NCI-H526 treated with DMSO at 0.1 percent for 48 hours (cell line): ENCODE results near the gene NOVA1.

Source experiments
- DNase-seq: peaks from one replicate; lab custom pipeline; 2025; lab: John Stamatoyannopoulos, UW

NOVA1 gene

DNA sequence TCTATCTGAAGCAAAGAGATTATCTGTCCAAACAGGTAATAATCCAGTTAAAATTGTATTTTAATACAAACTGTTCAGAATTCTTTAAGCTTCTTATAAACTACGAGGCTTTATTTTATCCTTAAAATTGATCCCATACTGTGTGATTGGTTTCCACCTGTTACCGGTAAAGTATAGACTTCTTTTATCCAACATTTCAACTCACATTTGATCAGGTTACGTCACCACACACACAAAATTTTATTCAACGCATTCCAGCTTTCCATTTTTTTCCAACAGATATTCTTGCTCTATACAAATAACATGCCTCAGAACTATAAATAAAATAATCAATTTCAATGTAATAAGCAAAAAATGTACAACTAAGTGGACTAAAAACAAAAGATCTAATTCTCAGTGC, 4.5 kb downstream of the NOVA1 start:
- no peak for DNase-seq

DNA sequence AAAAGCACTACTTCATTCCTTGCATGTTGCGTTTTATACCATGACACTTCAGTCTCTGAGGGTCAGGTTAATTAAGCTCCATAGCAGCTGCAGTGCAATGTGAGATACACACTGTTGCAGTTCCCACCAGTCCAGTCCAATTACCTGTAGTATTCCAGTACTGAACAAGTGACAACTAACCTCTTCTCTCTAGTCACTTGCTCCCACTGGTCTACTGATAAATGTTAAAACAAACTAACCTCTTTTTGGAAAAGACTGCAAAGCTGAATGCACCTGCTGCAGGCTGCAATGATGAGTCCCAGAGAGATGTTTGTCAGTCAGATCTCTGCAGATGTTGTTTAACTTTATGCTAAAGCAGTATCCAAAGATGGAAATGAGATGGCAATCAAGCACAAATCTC, 7.9 kb downstream of the NOVA1 start:
- no peak for DNase-seq

DNA sequence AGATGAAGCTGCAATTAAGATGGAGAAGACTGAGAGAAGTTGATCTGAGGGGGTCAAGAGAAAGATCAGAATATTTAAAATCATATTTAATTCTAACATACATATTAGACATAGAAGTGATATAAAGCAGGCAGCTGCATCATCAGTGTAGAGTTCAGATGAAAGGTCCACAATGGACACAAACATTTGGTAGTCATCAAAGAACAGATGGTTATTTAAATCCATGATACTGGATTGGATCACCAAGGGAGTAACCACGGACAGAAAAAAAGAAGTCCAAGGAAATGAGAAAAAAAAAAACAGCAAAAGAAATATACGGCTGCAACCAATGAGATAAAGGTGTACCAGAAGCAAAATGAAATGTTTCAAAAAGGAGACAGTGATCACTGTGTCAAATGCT, 20.1 kb downstream of the NOVA1 start:
- DNase-seq = no peak

DNA sequence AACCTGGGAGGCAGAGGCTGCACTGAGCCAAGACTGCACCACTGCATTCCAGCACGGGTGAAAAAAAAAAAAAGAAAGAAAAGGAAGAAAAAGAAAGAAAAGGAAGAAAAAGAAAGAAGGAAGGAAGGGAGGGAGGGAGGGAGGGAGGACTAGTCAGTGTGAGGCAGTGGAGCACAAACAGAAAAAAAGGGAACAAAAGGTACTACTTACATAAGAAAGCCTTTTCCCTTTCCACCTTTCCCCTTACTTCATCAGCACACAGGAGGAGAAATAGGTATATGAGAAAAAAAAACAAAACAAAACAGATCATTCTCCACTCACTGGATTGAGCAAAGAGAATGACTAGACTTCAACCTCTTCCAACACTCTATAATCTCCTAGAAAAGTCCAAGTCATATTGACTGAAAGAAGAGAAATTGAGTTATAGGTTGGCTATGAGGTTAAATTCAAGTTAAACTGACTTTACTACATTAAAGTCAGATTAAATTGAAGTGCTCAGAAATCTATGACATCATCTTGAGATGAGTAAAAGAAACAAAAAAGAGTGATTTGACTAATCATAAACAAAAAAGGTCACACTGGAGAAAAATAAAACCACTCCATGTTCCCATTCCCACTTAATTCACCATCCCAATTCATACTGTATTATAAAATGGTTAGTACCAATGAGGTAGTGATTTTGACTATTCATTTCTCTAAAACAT, 43.6 kb downstream of the NOVA1 start:
- DNase-seq = no peak

DNA sequence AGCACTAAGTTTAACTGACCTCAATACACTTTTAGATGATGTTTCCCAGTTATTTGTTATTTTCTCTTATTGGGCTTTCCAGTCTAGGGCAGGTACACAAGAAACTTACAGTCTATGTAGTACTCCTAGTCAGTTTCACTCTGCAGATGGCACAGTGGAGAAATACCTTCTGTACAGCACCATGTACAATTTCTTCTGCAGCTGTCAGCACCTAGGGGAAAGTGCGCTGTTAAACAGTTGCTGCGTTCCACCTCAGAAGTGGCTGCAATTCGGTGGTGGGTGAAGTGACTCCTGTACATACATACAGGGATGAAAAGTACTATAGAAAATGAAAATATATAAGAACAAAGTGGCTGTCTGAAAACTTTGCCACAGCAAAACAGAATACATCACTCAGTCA, 48.3 kb downstream of the NOVA1 start:
- DNase-seq = no peak

DNA sequence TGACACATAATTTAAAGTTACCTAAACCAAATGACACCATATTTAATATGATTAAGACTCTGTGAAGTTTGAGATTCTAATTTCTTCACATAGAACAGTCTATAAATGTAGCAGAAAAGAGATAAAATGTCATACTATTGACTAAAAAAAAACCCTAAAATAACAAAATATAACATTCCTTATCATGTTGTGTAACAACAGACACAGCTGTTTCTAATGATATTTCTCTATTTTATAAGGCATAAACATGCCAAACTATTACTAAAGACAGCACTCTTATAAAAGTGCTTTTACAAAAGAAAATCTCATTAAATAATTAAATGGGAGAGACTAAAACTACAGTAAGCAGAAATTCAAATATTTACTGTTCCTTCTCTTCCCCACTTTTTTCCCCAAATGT, 49.4 kb downstream of the NOVA1 start:
- DNase-seq = no peak

DNA sequence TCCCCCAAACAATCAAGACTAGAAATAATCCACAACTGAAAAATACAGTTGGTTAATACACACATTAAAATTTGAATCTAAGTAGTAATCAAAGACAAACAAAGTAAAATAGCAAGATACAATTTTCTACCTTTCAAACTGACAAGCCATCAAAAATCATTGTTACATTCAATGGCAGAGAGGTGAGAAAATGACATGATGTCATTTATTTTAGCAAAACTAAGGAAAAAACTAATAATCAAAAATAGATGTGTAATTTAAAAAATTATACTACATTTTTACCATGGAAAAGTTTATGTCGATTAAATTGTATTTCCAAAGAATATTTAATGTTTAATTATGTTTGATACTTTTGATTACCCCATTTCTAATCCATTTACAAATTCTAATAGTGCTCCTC, 59.7 kb downstream of the NOVA1 start:
- no peak for DNase-seq

- no peak for DNase-seq
Measured at GRCh38 chr14:26531894-26532293, 65.9 kb downstream of the NOVA1 start.

DNA sequence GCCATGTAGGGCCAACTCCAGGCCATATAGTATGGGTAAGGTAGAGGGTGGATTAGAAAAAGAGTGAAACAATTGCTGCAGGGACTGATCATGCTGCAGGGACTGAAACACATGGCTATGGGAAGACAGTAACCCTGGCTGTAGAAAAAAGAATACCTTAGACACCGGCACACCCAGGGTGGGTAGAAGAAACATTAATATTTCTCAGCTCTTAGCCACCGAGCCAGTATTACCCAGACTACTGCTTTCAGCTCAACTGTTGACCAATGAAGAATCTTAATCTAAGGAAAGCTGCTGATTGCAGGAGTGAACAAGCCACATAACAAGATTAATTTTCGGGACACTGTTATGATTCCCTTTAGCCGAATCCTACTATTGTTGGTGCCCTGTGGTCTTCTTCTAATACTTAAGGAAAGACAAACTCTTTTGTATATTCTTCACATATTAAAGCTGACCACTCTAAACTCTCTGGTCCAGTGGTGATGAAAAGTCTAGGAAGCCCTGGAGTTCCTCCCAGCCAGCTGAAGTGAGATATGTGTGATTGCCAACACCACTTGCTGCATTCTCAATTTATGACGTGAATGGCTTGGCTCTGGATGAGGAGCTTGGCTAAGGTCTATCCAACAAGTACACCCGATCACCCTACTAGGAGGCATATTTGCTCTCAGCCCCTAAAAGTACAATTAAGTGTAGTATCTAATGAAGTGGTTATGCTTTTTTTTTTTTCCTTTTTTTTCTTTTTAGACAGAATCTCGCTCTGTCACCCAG, 69.2 kb downstream of the NOVA1 start:
- no peak for DNase-seq

DNA sequence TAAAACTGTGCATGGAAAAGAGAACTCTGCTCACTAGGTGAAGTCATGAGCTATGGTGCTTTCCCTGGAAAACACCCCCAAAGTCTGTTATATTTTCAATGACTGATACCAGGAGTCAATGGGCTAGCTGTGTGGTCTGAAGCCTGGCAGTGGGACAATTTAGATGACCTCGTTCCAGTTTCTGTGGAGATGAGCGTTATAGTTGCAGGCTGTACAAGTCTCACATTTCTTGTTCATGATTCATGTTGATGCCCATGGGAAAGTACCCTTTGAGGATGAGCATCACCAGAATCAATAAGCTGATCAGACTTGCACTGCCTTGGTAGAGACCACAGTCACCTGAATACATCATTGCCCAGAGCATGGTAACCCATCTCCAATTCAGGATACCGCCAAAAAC, 70.7 kb downstream of the NOVA1 start:
- no peak for DNase-seq

DNA sequence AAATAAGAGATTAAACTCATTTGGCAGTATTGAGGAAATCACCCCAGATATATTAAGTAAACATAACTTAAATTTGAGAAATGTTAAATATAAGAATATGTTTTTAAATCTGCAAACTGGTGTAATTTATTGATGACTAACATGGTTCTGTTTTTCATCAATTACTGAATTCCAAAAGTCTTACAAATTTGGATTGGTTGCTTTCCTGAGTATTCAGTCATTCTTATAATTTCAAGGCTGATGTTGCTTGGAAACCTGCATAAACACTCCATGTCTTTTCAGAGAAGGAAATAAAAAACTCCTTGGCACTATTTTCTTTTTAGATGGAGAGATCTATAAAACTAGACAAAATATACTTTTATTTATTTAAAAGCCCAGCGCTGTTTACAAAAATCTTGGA, 71.7 kb downstream of the NOVA1 start:
- DNase-seq = no peak

GRCh38 chr14:26525085-26525484, 72.7 kb downstream of the NOVA1 start:
- no peak for DNase-seq

DNA sequence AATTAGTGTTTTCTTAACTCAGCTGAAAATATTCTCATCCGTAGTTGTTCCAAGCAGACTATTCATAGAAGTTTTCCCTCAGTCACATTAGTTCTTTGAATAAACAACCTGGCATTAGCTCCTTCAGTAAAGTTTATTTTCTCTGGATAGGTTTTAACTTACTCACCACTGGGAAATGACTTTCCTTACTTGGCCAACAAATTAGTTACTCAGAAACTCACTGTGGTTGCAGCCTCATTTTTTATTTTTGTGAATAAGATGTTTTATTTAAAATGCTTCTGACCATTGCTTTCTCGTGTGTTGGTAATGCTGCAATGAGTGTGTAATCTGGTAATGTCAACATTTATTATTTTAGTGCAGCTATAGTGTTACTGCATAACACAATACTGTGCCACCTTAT, 74.9 kb downstream of the NOVA1 start:
- no peak for DNase-seq

GRCh38 chr14:26517771-26518170, 80.1 kb downstream of the NOVA1 start:
- no peak for DNase-seq

DNA sequence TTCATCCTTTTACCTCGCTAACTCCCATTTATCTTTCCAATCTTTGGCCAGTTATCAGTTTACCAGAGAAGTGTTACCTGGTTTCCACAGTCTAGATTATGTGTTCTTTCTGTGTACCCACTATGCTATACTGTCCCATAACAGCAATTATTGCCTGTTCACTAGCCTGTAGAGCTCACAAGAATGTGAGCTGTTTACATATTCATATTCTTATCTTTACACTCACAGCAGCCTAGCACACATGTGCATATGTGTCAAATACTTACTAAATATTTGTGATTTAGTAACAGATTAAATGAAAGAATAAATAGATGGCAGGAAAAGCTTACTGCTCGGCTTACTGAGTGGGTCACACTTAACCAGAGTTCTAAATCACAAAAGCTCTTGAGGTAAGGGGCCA, 97.8 kb downstream of the NOVA1 start:
- DNase-seq = no peak

- no peak for DNase-seq
Measured at GRCh38 chr14:26499546-26499945, 98.3 kb downstream of the NOVA1 start.

DNA sequence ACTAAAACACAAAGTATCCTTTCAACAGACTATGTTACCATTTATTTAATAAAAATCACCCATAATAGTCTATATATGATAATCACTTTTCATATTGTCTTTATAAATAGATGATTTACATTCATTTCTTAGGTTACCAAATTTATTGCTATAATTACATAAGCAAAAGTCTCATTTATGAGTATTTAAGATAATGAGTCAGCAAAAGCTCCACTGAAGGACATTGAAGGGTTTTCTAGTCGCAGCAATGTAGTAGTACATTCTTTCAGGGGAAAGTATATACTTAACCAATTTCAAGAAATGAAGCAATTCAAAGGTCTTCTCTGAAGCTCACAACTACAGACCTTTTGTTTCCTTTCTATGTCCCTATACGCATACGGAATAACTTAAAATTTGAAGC, 110.9 kb downstream of the NOVA1 start:
- DNase-seq = no peak

GRCh38 chr14:26484562-26484961, 113.3 kb downstream of the NOVA1 start:
- DNase-seq = no peak

- no peak for DNase-seq
Measured at GRCh38 chr14:26478967-26479366, 118.9 kb downstream of the NOVA1 start.

DNA sequence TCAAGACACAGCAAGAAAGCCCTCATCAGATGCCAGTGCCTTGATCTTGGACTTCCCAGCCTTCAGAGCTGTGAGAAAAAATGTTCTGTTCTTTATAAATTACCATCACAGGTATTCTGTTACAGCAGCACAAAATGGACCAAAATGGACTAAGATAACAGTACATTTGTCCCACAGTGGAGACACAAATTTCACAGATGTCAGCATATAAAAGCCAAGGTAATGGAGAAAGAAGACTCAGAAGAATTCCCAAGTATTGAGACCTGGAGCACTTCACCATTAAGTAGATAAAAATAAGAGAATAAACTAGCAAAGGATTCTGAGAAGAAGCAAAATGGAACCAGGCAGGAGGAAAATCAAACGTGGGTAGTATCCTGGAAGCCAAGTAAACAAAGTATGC, 131.0 kb downstream of the NOVA1 start:
- DNase-seq = no peak

- DNase-seq = no peak
Measured at GRCh38 chr14:26463136-26463535, 134.7 kb downstream of the NOVA1 start.

- no peak for DNase-seq
Measured at GRCh38 chr14:26454105-26454504, 143.7 kb downstream of the NOVA1 start.

GRCh38 chr14:26448181-26448855, 149.5 kb downstream of the NOVA1 start:
- peak; percentile 53 for DNase-seq
